Peyer's patch (tissue), 4 donors: ENCODE measurements around the gene CEP68.

Source experiments
- CTCF ChIP-seq, 6 experiments: fragments of 450-650 bp in 4 of 6; fragments of 200-600 bp in 2 of 6; sonication (generic) in 1 of 6; IDR thresholded peaks; one replicate each; pipeline ENCODE4 v1.5.1; 2017 to 2019; ENCODE audit warnings: antibody characterized with exemption in 6 of 6, mild to moderate bottlenecking in 3 of 6, moderate library complexity in 1 of 6
- POLR2A ChIP-seq, 2 donors: fragments of 450-650 bp; IDR thresholded peaks; one replicate each; pipeline ENCODE4 v1.5.1; 2017; ENCODE audit warnings: antibody characterized with exemption in 2 of 2, mild to moderate bottlenecking in 2 of 2, moderate library complexity in 2 of 2

DNA sequence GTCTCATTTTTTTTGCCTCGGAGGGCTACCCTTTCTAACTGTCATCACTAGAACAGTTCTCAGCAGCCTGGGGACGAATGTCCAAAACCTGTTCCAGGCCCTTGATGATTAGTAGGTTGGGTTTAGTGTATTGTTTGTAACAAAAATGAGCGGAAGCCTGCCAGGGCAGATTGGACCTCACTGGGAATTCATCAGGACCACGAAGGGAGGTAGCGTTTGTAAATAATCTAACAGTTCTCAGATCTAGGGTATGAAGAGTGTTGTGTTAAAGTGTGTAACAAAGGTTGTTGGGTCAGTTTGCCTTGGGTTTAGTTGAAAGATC lies 799 bp downstream of the CEP68 start:
- TF ChIP-seq CTCF (IDR thresholded peaks at IDR 0.05) (no peak), POLR2A (IDR thresholded peaks at IDR 0.05) (no peak)
